GM12801 (cell line): Measurements from ENCODE around the gene CCDC157.

Source experiments
- CTCF ChIP-seq: IDR thresholded peaks from one replicate; pipeline ENCODE4 v1.5.1; 2011; ENCODE audit warnings: control low read depth; ENCODE audit not compliant: insufficient read length; ENCODE audit errors: extremely low read depth

The CCDC157 gene

GRCh38 chr22:30336752-30337460 lies 19.9 kb upstream of the CCDC157 start:
- TF ChIP-seq CTCF = no peak

DNA sequence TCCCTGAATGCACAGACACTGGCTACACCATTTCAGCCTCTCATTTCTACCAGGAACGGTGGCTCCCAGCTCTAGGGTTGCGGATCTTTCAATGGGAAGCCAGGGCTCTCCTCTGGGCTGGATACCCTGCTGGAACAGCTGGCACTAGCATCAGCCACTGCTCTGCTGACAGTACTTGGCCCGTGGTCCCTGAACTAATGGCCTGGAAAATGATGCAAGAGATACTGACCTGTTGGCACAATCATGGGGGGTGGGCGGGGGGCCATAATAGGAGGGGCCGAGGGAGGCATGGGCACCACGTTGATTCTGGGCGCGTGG lies 19.4 kb upstream of the CCDC157 start:
- TF ChIP-seq CTCF = no peak

- no peak for TF ChIP-seq CTCF
Observed at GRCh38 chr22:30338802-30339201, 18.0 kb upstream of the CCDC157 start.

DNA sequence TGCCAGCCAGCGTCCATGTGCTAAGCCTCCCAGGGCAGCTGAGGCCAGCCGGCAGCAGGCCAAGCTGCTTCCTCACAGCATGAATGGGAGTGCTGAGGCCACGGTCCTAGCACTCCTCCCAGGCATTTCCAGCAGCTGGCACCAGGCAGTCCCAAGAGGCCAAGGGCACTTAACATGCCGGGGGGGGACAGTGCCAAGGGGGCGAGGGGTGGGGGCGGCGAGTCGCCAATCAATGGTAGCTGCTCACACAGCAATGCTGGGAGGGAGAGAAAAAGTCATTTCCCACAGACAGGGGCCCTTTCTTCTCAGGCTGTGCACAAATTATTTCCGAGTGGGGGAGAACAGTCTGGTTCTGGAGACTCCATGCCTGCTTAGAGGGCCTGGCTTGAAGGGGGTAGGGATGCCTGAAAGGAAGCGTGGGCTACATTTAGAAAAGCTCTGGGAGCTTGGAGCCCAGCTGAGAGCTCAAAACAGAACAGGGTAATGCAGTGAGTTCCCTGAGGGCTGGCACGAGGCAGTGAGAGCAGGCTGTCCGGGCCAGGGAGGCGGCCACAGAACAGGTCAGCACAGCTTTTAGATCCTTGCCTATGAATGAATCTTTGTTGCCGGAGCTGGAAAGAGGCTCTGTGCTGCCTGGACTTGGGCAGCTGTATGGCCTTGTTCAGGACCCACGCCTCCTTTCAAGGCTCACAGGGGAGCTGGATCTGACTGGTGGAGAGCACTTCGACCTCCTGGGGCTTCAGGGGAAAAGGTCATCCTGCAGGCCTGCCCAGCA lies 15.7 kb upstream of the CCDC157 start:
- TF ChIP-seq CTCF = no peak

GRCh38 chr22:30344447-30345200 lies 12.2 kb upstream of the CCDC157 start:
- no peak for TF ChIP-seq CTCF

- TF ChIP-seq CTCF = no peak
Observed at GRCh38 chr22:30347255-30347892, 9.4 kb upstream of the CCDC157 start.

- TF ChIP-seq CTCF = no peak
Observed at GRCh38 chr22:30348404-30348803, 8.4 kb upstream of the CCDC157 start.
